Stimulated activated CD4-positive, alpha-beta T cell treated with anti-CD3 and anti-CD28 coated beads, Interleukin-1b, Interleukin-23, amount 100 ng/mL, for 48 hours (primary cell): ENCODE data around the gene IMPACT.

ENCODE experiments used
- DNase-seq: peaks from one replicate; pipeline ENCODE4 v3.0.0-alpha.2; 2020

The IMPACT gene

DNA sequence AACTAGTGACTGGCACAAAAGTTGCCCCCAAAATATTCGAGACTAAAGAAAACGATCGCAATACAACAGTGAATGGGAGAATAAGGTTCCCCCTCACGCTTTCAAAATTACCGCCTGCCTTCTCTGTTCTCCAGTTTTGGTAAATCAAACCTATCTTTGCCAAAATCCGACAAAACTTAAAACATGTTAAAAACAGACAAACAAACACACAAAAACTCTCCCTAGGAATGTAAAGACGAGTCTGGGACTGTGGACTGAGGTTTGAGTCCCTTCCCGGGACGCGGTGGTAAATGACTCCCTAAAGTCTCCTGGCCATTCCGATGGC, 435 bp upstream of the IMPACT start:
- no peak for DNase-seq

DNA sequence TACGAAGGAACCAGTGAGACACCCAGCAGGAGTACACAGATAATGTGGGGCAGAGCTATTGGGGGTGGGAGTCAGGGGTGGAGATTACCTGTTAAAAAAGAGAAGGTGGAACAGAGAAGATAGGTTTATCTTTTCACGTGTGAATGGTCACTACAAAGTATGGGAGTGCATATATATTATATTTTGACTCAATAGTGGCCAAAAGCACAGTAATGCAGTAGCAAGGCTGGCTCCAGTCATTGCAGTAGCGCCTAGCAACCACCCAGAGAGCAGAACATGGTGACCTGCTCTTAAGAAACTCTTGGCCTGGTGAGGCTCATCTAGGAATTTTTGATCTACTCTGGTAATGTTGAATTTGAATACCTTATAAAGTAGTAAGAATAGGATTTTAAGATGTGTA, 1.0 kb downstream of the IMPACT start:
- no peak for DNase-seq

DNA sequence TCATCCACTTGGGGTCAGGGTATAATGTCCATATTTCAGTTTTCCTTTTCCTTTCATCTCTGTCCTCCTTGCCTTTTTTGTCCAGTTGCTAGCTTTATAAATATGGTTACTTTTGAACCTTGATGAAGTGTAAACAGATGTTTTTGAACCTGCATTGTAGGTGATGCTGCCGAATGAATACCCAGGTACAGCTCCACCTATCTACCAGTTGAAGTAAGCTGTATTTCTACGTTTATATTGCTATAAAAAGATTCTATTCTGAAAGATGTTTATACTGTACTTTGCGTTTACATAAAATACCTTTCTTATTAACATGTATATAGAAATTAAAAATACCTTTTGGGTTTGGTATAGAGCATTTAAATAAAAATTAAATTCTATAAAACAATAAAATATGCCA, 2.2 kb downstream of the IMPACT start:
- no peak for DNase-seq

DNA sequence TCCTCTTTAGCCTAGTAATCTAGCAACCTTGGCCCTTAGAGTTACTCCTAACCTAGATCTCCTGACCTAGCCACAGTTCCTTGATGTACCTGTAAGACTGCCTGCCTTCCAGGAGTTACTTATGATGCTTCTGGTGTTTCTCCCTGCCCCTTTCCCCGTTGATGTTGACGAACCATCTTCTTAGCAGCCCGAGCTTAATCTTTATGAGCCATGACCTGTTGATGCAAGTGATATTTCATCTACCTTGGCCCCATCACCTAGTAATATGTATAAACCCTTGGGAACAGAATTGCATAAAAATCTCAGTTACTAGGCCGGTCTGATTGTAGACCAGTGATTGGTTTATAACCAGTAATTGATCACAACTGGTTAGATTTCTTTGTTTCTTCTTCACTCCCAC, 2.7 kb downstream of the IMPACT start:
- DNase-seq: no peak

DNA sequence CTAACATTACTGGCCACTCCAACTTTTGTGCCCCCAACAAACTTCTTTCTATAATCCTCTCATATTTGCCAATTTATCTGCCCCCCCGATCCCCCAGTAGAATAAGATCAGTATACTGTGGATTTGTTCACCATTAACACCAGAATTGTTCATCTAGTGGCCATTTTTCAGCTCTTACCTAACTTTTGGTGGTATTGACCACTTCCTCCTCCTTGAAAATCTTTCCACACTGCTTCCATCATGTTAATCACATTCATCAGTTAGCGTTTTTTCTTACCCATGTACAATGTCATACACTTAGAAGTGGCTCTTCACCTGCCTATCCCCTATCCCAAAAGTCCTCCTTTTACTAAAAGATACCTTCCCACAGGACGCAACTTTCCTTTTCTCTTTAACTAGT, 6.1 kb downstream of the IMPACT start:
- no peak for DNase-seq

DNA sequence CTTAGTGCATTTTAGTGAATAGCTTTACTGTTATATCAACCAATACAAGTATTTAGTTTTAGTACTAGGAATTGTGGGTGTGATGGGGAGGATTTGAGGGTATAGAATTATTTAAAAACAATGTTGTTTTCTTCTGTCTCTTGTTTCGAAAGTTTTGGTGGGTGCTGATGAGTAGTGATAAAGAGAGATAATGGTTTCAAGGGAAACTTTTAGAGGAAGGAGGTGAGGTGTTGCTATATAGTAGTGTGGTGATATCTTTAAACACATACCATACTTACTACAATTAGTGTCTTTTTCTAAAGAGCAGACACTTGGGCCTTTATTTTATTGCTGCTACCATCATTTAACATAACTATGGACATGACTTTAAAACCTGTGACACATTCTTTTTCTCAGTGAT, 10.5 kb downstream of the IMPACT start:
- no peak for DNase-seq

DNA sequence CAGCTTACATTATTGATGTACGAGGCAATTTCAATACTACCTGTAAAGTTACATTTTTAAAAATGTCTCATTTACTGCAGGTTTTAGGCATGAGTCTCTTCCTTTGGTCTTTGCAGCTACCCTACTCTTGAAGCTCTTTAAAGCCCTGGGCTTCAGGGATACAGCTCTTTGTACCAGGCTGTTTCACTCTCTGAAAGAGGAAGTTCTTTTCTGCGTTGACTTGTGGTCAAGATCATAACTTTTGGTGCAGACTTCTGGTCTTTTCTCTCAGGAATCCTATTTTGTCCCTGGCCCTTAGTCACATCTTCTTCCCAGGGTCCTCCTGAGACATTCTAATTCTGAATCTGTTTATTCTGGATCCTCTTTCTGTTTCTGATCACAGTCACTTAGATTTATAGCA, 17.4 kb downstream of the IMPACT start:
- DNase-seq: no peak

DNA sequence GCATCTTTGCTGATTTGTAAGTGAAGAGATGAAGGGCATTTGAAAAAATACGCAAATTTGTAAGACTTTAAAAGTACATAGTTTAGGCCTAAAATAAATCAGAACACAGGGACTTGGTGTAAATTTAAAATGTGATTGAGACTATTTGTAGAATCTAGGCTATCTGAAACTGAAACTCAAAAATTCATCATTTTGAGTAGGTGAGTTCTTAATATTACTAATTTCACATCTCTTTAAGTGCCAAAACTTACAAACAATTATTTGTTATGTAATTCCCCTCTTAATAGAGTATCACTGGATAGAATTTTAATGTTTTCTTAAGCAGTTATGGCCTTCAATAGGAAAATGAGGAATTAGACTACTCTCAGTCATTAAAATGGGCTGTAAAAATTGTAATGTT, 20.0 kb downstream of the IMPACT start:
- no peak for DNase-seq

DNA sequence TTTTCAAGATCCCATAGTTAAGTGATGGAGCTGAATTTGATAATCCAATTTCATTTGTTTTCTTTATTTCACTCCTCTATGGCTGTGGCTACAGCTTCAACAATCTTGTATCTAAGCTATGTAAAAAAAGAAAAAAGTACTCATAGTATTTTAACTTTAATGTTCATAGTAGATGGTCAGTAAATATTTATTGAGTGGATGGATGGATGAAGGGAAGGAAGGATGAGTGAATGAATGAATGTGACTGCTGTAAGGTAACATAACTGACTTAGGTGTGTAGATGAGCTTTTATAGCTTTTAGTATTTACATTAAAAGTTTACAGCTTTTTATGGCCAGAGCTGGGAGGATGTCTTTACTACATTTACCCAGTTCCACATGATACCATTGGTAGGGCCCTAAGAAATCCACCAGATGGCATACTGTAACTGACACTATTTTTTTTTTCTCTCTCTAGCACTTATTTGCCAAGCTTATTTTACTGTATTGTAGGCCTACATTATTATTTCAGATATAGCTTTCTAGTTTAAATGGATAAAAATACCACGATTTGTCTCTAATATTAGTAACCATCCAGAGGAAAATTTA, 20.6 kb downstream of the IMPACT start:
- DNase-seq: no peak

DNA sequence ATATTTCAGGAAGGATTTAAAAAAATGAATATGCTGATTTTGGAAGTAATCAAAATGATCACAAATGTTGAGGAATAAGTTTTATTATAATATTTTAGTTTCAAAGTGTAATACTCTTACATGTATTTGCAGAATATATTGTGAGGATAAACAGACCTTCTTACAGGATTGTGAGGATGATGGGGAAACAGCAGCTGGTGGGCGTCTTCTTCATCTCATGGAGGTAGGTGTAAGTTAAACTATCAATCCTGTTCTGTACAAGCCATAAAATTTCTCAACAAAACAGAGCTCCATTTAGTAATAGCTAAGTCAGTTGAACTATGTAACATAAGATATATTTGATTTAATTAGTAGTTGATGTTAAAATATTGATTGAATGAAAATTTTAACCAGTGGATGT, 21.5 kb downstream of the IMPACT start:
- DNase-seq: no peak

DNA sequence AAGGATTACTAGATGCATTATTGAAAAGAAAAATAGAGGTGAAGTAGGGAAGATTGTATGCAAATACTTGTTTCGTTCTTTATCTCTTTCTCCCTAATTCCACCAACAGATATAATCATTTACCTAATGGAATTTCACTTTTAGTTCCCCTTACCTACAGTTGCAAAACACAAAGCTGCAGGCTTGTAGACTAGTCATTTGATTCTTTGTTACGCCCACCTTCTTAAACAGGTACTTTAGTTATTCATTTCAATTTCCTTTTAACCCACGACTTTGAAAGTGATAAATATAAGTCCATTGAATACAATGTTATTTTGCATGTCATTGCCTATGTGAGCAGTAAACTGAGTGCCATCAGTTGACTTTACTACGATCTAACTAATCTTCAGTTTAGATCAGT, 30.1 kb downstream of the IMPACT start:
- no peak for DNase-seq

DNA sequence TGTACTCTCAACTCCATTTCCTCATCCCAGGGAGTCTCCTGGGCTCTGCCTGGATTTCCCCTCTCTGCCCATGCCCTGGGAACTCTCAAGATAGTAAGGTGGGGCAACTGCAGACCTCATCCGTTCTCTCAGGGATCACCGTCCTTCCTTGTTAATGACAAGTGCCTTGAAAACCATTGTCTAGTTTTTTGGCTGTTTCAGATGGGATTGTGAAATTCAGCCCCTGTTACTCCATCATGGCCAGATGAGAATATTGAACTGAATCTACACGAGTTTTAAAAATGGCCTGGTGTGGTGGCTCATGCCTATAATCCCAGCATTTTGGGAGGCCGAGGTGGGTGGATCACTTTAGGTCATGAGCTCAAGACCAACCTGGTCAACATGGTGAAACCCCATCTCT, 33.3 kb downstream of the IMPACT start:
- DNase-seq: no peak

DNA sequence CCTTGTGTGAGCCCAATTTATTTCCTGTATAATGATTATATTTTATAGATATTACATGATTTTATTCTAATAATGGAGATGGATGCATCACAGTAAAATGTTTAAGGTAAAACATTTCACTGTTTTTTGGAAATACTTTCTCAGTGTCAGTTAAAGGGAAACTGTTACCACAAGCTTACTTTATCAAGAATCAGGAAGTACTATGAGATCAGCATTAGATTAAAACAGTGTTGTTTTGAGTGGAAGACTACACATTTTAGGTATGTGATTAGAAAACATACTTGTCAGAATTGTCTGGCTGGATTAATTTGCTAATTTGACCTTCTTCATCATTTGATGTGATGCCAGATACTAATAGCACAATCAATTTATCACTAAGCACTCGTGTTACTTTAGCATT, 33.9 kb downstream of the IMPACT start, which contains the start of gene HRH4:
TSS of gene HRH4 (plus strand) at position 250 of the 400 bp plus-strand sequence. CDS start at position 342, 92 bp downstream.
- no peak for DNase-seq

DNA sequence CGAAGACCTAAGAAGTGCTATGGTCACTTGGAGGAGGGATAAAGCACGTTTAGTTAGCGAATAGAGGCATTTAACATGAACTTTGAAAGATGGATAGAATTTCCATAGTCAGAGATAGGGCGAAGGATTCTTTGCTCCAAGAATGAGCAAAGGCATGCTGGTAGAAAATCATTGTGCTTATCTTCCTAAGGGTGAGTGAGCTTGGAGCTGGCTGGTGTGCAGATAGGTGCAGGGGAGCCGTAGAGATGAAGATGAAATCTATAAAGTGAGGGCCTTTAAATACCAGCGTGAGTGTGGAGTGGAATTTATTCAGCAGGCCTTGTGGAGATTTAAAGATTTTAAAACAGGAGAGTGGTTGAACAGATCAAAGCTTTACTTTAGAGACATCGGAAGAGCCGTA, 35.5 kb downstream of the IMPACT start:
- no peak for DNase-seq

DNA sequence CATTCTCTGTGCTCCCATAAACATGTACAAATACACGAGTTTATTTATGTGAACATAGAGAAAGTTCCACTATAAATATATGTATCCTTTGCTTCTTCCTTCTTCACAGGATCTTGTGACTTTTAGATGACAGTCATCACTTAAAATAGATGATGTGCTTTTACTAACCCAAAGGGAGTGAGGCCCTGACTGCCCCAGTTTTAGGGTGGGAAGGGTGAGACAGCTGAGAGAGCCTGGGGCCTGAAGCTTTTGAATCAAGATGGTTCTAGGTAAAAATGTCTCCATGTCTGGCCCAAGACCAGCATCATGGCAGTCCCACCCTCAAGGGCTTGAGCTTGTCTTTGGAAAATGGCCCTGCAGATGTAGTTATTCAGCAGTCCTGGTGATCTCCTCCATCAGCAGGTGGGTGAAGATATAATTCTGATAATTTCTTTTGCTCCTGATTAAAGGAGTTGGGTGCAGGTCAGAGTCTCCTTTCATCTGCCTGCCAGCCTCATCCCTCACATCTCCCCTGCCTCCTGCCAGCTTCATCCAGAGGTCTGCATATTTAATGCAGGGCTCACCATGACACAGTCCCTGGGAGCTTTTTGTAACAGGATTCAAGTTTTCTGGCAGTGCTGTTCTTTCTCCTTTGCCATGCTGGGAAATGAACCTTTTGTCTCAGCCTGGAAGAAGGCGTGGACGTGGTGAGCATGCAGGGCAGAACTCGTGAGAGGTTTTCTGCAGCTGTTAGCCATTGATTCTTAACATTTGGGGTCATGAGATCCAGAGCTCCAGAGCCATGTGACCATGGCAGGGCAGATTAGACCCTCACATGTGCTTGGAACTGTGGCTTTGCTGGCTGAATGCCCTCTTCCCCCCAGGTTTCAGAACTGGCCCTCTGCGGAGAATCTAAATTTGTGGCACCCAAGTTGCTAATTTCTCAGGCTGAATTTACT, 36.6 kb downstream of the IMPACT start:
- DNase-seq: no peak

DNA sequence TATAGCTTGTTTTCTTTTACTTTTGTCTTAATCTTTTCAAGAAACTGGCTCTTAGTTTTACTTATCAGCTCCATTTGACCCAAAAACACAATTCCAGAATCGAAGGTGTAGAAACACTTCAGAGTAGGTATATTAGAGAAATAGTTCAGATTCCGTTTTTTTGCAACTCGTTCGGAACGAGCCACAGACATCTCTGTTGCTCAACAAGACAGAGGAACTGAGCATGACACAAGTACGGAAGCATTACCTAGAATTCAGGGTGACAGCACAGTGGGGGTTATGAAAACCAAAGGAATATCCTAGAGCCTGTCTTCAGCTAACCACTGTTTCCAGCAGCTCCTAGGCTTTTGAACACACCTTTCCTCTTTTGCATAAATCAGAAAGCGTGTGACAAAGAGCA, 39.0 kb downstream of the IMPACT start:
- DNase-seq: no peak

DNA sequence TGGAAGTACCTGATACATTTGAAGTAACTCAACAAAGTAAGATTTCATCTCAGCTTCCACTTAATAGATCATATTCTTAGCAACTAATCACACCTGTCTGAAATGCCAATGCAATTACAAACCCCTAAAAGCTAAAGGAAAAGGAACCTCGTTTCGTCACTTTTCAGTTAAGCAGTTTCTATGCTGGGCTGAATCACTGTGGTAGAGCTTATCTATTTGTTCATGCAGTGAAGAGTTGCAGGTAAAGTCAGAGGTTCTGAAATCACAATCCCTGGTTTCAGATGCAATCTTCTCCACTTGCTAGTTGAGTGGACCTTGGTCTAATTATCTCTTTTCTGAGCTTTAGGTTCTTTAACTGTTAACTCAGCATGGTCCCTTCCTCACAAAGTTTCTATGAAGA, 40.3 kb downstream of the IMPACT start:
- no peak for DNase-seq

DNA sequence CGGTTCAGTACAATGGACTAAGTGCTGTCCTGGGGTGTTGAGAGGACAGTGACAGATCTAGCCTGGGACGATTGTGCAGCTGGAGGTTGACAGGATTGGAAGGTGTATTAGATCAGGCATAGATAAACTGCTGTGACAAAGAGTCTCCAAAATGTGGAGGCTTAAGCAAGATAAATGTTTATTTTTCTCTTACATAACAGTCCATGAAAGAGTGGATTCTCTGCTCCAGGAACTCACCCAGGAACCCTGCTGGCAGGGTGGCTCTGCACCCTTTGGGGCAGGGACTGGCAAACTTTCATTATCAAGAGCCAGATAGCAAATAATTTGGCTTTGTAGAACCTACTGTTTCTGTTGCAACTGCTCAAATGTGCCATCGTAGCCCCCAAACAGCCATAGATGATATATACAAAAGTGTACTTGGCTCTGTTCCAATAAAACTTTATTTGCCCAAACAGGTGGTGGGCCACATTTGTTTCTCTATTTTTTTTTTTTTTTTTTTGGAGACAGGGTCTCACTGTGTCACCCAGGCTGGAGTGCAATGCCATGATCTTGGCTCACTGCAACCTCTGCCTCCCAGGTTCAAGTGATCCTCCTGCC, 43.6 kb downstream of the IMPACT start:
- no peak for DNase-seq

DNA sequence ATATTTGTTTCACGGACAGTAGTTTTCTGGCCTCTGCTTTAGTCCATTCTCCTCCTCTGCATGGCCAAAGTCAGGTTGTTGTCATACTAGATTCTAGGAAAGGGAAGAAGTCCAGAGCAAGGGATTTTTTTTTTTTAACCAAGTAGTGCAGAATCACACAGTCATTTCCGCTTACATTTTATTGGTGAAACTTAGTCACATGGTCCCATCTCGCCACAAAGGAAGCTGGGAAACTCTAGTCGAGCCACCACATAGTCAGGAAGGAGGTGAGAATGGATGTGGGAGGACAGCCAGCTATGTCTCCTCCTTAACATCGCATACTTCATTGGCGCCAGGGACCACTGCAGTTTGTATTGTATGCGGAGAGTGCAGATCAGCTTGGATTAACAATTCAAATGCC, 44.3 kb downstream of the IMPACT start:
- DNase-seq: no peak

DNA sequence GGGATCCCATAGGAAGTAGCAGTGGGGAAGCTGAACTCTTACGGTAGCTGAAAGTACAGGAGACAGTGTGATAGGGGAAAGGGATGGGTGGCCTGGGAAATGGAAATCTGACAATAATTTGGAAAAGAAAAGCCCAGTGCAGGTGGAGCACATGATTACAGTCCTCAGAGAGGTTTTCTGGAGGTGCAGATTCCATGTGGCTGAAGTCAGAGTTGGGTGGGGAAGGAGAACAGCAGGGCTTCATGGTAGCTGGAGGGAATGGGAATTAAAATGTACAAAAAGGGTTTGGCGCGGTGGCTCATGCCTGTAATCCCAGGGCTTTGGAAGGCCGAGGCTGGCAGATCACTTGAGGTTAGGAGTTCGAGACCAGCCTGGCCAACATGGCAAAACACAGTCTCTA, 46.1 kb downstream of the IMPACT start:
- DNase-seq: no peak

DNA sequence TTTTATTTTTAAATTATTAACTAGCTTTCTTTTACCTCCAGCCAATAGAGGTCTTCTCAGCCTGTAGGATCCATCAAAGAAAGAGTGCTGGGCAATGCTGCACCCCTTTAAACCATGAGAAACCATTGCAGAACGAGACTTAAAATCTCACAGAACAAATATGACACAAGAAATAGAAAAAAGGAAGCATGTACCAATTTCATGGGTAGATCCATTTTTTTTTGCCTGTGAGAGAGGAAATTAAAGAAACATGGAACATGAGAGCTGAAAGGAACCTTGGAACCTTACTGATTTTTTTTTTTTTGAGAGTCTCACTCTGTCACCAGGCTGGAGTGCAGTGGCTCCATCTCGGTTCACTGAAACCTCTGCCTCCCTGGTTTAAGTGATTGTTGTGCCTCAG, 47.9 kb downstream of the IMPACT start:
- no peak for DNase-seq

DNA sequence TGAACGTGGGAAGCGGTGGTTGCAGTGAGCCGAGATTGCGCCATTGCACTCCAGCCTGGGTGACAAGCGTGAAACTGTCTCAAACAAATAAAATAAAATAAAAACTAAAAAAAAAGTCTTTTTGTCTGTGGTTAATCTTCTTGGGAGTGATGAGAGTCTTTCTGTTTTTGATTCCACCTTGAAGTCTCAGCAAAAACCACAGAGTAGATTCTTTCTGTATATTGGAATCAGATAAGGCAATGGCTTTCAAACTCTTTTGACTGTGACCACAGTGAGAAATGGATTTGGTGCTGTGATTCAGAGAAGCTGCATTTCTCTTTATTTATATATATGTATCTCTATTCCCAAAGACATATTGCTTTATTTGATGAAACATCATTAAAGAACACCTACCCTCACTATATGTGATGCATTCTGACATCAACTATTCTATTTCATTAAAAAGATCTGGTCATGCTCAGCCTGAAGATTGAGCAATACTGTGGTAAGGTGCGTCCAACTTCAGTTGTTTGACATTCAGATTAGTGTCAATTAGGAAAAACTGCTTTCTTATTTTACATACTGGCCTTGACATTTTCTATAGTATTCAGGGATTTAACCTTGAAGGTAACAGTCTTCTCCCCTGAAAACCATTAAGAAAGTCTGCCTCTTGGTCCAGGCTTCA, 49.6 kb downstream of the IMPACT start:
- DNase-seq: no peak

DNA sequence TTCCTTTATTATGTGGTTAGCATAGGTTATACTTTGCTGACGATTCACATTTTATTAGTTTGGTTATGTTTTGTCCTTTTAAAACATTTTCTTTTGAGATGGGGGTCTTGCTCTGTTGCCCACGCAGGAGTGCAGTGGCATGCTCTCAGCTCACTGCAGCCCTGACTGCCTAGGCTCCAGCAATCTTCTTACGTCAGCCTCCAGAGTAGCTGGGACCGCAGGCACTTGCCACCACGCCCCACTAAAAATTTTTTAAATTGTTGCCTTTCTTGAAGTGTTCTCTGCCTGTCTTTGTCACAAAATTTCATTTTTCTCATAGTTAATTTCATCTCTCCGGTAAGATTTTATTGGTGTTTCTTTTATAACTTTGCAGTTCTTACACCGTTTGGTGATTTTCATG, 52.9 kb downstream of the IMPACT start:
- no peak for DNase-seq

DNA sequence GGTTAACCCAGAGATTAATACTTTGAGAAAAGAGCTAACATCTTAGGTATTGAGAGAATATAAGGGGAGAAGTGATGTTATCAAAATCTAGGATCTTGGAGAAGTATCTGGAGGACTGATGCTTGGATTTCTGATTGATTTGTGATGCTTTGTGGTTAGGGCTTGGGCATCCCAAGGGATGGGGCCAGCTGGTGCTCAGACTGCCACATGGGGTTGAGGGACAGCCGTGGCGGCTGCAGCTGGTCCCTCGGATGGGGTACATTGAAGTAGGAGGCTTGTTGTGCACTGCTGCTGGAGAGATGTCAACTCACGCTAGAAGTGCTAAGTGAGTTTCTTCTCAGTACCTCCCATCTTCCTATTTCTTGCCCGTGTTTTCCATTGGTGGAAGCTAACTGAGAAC, 56.4 kb downstream of the IMPACT start:
- no peak for DNase-seq
